Measurements from ENCODE around the gene GPS1.

The GPS1 gene

GRCh38 chr17:82092628-82092994, 40.9 kb downstream of the GPS1 start:
- DNase-seq: no peak

GRCh38 chr17:82092995-82093751, 41.5 kb downstream of the GPS1 start:
- peak; percentile 1 for DNase-seq

GRCh38 chr17:82094931-82095776, 43.5 kb downstream of the GPS1 start:
- DNase-seq: peak; percentile 4

- peak; percentile 7 for DNase-seq
These were observed 44.3 kb downstream of the GPS1 start for GRCh38 chr17:82095777-82096708.

GRCh38 chr17:82096709-82097183, 45.0 kb downstream of the GPS1 start:
- DNase-seq: peak; percentile 16

GRCh38 chr17:82097184-82097918, 45.7 kb downstream of the GPS1 start:
- peak; percentile 56 for DNase-seq

GRCh38 chr17:82097919-82098168, 46.1 kb downstream of the GPS1 start:
- no peak for DNase-seq

- DNase-seq: peak; percentile 97
These were observed 46.7 kb downstream of the GPS1 start, which contains the start of gene FASN for GRCh38 chr17:82098169-82098938. Gene FASN (minus strand): TSS chr17:82098236. CDS start chr17:82096445, 1,791 bp downstream.

- DNase-seq: no peak
These were observed 47.5 kb downstream of the GPS1 start for GRCh38 chr17:82098939-82099763.

- peak; percentile 7 for DNase-seq
These were observed 49.0 kb downstream of the GPS1 start for GRCh38 chr17:82100502-82101298.

- DNase-seq: peak; percentile 16
These were observed 49.6 kb downstream of the GPS1 start for GRCh38 chr17:82101301-82101715.

GRCh38 chr17:82101767-82102679, 50.3 kb downstream of the GPS1 start:
- peak; percentile 16 for DNase-seq

- DNase-seq: peak; percentile 5
These were observed 52.1 kb downstream of the GPS1 start for GRCh38 chr17:82103553-82104451.

- DNase-seq: peak; percentile 4
These were observed 53.2 kb downstream of the GPS1 start for GRCh38 chr17:82104797-82105416.

- DNase-seq: peak; percentile 10
These were observed 53.8 kb downstream of the GPS1 start for GRCh38 chr17:82105417-82105881.

GRCh38 chr17:82105882-82106687, 54.4 kb downstream of the GPS1 start:
- DNase-seq: peak; percentile 83

Data from stimulated activated CD4-positive, alpha-beta T cell treated with anti-CD3 and anti-CD28 coated beads, Interleukin-15, amount 100 ng/mL, for 24 hours (primary cell).